ENCODE data around the gene FHIP2A.

The FHIP2A gene

DNA sequence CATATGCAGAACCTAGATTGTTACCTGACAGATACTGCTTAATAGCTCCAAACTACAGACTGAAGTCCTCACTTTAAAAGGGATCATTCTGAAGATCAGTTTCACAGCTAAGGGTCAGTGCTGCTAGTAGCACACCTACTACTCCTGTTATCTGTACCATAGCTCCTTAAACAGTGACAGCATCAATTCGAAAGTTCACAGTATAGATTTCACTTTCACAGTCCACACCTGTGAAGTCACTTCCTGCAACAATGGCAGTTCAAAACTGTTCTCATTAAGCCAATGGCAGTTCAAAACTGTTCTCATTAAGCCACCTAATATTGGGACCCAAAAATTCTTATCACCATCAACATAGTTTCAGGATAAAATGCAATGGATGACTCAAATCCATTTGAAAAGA, 10.7 kb upstream of the FHIP2A start:
- Histone ChIP-seq H3K27me3 (ENCODE audit: insufficient read depth, poor library complexity, severe bottlenecking) (no peaks in the 10 kb centered on the region), H3K4me3 (replicated peaks; ENCODE audit: insufficient read depth, low read length) (no peak overlapping the region), H3K27ac (replicated peaks) (no peak overlapping the region)
- TF ChIP-seq POLR2AphosphoS5 (IDR thresholded peaks at IDR 0.05; ENCODE audit: low read depth) (no peak), SPI1 (IDR thresholded peaks at IDR 0.05; ENCODE audit: borderline replicate concordance, low read depth) (no peak), GABPA (IDR thresholded peaks at IDR 0.05; ENCODE audit: low read depth) (no peak)
- TF ChIP-seq, protein P1, sequence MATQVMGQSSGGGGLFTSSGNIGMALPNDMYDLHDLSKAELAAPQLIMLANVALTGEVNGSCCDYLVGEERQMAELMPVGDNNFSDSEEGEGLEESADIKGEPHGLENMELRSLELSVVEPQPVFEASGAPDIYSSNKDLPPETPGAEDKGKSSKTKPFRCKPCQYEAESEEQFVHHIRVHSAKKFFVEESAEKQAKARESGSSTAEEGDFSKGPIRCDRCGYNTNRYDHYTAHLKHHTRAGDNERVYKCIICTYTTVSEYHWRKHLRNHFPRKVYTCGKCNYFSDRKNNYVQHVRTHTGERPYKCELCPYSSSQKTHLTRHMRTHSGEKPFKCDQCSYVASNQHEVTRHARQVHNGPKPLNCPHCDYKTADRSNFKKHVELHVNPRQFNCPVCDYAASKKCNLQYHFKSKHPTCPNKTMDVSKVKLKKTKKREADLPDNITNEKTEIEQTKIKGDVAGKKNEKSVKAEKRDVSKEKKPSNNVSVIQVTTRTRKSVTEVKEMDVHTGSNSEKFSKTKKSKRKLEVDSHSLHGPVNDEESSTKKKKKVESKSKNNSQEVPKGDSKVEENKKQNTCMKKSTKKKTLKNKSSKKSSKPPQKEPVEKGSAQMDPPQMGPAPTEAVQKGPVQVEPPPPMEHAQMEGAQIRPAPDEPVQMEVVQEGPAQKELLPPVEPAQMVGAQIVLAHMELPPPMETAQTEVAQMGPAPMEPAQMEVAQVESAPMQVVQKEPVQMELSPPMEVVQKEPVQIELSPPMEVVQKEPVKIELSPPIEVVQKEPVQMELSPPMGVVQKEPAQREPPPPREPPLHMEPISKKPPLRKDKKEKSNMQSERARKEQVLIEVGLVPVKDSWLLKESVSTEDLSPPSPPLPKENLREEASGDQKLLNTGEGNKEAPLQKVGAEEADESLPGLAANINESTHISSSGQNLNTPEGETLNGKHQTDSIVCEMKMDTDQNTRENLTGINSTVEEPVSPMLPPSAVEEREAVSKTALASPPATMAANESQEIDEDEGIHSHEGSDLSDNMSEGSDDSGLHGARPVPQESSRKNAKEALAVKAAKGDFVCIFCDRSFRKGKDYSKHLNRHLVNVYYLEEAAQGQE (IDR thresholded peaks at IDR 0.05; ENCODE audit: insufficient replicate concordance, low read depth), result no peak
- TF ChIP-seq, protein P2, sequence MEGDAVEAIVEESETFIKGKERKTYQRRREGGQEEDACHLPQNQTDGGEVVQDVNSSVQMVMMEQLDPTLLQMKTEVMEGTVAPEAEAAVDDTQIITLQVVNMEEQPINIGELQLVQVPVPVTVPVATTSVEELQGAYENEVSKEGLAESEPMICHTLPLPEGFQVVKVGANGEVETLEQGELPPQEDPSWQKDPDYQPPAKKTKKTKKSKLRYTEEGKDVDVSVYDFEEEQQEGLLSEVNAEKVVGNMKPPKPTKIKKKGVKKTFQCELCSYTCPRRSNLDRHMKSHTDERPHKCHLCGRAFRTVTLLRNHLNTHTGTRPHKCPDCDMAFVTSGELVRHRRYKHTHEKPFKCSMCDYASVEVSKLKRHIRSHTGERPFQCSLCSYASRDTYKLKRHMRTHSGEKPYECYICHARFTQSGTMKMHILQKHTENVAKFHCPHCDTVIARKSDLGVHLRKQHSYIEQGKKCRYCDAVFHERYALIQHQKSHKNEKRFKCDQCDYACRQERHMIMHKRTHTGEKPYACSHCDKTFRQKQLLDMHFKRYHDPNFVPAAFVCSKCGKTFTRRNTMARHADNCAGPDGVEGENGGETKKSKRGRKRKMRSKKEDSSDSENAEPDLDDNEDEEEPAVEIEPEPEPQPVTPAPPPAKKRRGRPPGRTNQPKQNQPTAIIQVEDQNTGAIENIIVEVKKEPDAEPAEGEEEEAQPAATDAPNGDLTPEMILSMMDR (IDR thresholded peaks at IDR 0.05; ENCODE audit: insufficient read depth, low read length), result no peak
- no peak for DNase-seq (ENCODE audit: low read depth in 1 of 2, low spot score in 1 of 2)

DNA sequence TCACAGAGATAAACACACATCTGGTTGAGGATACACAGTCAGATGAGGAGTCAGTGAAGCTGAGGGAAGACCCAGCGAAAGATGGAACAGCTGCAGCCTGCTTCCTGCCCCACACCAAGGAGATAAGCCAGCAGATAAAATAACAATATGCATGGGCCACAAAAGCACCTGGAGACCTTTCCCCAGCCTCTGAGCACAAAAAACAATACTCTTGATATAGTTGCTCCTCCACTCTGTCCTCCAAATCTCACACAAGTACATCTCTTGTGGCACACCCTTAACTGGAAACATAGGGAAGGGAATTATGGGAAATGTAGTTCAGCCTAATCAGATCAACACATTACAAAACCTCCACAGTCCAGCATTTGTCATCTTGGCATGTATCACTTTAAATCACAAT, 9.7 kb upstream of the FHIP2A start:
- no peak overlapping the region for H3K27ac ChIP-seq (replicated peaks)
- no peaks in the 10 kb centered on the region for H3K27me3 ChIP-seq (ENCODE audit: insufficient read depth, poor library complexity, severe bottlenecking)
- TF ChIP-seq, protein P2 (IDR thresholded peaks at IDR 0.05; ENCODE audit: insufficient read depth, low read length), result no peak
- TF ChIP-seq SPI1 (IDR thresholded peaks at IDR 0.05; ENCODE audit: borderline replicate concordance, low read depth) (no peak), POLR2AphosphoS5 (IDR thresholded peaks at IDR 0.05; ENCODE audit: low read depth) (no peak)
- TF ChIP-seq, protein P1 (IDR thresholded peaks at IDR 0.05; ENCODE audit: insufficient replicate concordance, low read depth), result no peak
- no peak overlapping the region for H3K4me3 ChIP-seq (replicated peaks; ENCODE audit: insufficient read depth, low read length)
- no peak for DNase-seq (ENCODE audit: low read depth in 1 of 2, low spot score in 1 of 2)

DNA sequence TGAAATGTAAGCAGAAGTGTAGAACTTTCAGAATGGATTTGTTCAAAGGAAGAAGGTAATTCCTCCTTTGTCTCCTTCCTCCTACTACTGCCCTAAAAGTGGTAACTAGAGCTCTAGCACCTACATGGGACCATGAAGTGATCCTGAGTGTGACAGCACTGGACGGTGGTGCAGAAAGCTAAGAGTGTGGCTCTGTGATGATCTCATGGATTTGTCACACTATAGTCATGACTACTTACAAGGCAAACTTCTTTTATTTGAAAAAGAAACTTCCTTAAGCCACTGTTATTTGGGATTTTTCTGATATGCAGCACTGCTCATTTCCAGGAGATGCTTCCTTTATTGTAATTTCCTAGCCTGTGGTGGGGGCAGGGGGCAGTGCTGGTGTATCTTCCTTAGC, 5.8 kb upstream of the FHIP2A start:
- TF ChIP-seq, protein P2 (IDR thresholded peaks at IDR 0.05; ENCODE audit: insufficient read depth, low read length), result no peak
- TF ChIP-seq GABPA (IDR thresholded peaks at IDR 0.05; ENCODE audit: low read depth) (no peak), SPI1 (IDR thresholded peaks at IDR 0.05; ENCODE audit: borderline replicate concordance, low read depth) (no peak), POLR2AphosphoS5 (IDR thresholded peaks at IDR 0.05; ENCODE audit: low read depth) (no peak)
- TF ChIP-seq, protein P1 (IDR thresholded peaks at IDR 0.05; ENCODE audit: insufficient replicate concordance, low read depth), result no peak
- H3K27ac ChIP-seq (replicated peaks), result no peak overlapping the region
- DNase-seq (ENCODE audit: low read depth in 1 of 2, low spot score in 1 of 2), result no peak
- peaks cover 4% of the 10 kb centered on the region for H3K27me3 ChIP-seq (ENCODE audit: insufficient read depth, poor library complexity, severe bottlenecking)
- no peak overlapping the region for H3K4me3 ChIP-seq (replicated peaks; ENCODE audit: insufficient read depth, low read length)
